Measurements from ENCODE around the gene TNS3.

Gene TNS3

DNA sequence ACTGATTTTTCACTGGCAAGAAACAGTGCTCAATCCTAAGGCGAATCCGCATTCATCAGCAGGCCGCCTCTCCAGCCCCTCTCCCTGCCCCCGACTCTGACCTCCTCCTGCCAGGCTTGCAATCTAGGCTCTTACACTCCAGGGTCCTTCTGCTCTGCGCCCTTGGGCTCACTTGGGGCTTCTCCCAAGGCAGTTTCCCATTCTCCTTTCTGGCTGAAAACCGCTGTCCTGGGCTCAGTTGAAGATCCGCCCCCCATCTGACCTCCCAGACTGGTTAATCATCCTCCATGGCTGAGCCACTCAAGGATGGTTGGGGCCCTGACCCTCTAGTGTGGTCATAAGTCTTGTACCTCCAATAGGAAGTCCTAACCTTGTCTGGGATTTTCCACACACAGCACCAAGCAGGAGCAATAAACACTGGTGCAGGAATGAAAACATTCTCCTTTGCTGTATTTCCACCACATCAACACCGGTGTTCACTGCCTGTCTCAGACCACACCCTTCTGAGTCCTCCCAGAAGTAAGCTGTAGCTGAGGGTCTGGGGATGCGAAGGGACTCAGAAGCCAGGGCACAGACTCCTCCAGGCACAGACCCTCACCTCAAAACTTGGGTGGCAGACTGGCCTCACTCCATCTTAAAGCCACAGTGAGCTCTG, 42.4 kb downstream of the TNS3 start:
- no peak for DNase-seq

DNA sequence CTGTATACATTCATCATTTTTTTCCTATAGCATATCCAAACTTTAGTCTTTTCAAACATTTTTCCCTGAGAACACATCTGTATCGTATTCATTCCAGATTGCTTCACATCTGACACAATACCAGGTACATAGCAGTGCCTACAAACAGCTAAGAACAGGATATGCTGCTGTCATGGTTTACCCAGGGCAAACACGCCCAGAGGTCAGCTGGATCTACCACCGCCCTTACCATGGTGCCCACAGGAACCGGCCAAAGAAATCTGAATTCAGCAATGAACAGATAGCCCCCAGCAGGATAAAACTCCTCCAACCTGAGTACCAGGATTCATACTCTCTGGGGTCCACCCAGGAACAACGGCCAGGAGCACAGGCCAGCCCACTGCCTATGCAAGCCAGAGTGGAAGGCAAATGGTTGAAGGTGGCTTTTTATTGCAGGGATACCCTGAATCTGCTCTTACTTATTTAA, 43.0 kb downstream of the TNS3 start:
- DNase-seq = no peak

DNA sequence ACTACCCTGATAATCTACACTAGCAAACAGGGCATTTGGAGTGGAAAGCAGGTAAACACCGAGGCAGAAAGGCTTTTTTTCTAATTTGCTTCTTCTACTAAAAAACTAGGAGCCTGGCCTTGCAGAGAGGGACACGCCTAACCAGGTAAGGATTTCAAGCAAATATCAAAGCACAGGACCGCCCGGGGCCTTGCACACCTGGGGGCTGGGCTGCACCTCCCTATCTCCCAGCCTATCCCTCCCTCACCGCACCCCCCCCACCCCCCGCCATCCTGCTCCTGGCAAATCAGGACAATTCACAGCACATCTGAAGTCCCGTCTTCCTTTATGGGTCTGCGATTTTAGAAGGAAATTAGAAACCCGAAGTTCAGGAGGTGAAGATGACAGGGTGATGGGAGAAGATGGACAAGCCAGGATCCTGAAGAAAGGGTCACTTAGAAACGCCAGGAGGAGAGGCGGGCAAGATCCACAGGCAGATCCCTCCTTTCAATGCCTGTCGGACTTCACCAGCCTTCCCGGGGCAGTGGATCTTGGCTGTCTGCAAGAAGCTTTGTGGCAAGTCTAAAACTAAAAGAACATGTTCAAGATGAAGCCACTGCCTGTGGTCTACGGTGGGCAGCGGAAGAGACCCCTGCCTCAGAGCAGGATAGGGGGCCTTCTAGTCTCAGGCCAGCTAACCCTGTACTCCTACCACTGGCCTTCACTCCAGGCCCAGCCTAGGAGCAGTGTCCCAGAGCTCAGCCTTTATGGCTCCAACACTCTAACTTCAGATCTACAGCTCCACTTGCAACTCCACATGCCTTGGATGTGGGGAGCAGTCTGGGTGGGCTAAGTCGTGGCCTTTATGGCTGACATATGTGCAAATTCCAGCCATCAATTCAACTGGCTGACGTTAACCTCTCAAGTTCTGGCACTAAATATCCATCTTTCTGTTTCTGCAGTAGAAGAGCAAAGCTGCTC, 43.9 kb downstream of the TNS3 start:
- DNase-seq = no peak

DNA sequence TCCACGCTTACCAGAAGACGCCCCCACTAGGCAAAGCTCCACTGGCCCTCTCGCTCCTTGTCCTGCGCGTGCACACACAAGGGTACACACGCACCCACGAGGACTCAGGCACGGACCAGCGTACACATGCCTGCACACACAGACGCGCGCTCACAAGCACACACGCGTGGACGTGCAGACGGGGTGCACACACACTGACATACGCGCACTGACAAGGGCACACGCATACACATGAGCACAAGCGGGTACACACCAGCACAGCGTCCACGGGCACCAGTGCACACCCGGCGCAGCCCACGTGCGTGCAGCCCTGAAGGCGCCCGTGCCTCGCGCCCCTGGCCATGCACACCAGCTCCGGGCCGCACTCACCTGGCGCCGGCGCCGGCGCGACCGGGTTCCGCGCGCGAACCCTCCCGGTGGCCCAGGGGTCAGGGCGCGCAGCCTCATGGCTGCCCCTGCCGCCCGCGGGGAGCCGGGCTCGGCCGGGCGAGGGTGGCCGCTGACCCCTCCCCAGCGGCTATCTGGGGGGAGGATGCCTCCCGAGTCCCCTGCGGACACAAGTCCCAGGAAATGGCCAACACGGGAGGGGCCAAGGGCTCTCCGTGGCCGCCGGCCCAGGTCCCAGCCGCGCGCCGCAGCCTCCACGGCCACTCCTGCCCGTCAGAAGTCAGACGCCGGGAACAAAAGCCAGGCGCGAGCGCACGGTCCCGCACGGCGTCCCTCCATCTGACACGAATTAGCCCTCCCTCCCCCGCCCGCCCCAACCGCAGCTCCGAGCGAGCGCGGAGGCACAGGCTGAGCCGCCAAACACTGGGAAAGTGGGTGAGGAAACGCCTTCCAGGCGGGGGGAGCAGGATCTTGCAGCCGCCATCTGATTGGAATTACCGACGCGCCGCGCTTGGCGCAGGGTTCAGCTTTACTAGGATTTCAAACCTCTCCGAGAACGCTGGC, 45.0 kb downstream of the TNS3 start:
- no peak for DNase-seq

DNA sequence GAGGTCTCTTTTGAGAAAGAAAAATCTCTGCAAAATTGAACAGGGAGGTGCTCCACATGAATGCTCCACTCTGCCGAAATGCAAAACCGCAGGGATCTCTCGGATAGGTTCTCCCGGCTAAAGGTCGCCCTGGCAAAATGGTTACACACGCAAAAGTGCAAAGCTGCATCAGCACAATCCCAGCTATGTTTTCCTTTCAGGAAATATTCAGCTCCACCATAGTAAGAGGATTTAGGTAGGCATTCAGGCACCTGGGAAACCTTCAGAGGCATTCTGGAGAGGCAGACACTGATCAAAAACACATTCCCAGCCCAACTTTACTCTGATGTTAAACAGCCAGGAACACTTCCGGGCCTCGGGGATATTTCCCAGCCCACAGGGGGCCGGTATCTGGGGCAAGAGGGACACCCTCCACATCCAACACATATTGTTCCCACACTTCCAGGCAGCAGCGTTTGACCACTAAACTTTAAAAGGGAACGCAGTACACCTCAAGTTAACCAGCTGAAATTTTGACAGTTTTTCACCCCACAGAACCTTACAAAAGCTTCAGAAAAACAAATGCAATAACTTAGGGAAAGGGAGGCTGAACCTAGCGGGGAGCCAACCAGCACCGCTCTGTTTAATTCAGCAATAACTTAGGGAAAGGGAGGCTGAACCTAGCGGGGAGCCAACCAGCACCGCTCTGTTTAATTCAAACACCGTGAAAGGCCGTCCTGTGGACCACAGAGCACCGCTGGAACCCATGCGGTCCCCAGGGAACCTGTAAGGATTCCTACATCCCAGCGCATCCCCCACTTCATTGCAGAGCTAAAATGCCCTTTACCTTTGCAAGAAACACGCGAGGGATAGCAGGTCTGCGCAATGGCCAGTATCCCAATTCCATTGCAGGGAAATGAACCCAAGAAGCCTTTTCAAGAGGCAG, 45.9 kb downstream of the TNS3 start:
- no peak for DNase-seq

DNA sequence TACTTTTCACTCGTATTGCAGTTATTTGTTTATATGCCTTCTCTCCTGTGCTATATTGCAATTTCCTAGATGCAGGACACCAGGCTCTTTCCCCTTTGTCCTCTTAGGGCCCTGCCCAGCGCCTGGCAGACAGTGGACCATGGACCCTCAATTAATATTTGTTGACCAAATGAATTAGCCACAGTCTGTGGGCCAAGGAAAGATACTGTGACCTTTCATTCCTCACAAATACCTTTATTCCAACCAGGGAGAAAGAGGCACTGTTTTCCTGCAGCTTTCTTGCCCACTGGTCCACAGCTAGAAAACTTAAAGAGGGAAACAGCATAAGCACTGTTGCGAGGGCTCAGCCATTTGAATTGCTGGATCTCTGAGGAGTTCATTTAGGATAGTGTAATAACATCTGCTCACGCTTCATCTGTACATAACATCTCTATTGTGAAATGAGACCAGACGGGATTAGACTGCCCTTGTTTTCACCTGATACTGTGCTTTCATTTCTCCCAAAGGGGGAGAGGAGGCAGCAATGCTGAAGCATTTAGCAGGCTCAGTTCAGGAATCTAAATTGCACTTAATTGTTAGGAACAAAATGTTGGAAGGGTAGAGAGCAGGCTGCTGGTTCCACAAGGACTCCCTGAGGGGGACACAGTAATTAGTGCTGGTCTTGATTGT, 46.7 kb downstream of the TNS3 start:
- no peak for DNase-seq

DNA sequence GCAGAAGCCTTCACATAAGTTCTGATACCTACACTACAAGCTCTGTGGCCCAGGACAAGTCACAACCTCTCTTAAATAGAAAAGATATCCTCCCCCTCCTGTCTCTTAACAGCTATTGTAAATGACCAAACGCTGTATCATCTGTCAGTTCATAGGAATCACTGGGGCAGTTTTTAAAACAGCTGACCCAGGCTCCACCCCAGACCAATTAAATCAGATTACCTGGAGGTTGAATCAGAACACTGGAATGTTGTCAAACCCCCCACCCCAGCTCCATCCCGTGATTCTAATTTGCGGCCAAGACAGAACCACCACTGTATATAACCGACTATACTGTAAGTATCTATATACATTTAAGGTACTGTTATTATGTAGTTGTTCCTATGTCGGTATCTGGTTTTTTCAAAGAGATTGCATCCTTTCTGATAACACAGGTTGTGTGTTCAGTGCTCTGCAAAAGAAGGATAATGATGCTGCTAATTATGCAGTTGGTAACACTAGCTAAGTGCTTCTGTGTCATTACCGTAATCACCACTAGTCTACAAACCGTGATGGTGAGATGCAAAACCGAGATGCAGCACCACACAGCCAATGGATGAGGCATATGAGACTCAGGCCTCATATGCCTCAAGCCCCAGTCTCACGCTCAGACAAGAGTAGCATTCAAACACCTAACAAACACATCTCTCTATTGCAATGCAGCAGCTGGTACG, 47.4 kb downstream of the TNS3 start:
- no peak for DNase-seq

DNA sequence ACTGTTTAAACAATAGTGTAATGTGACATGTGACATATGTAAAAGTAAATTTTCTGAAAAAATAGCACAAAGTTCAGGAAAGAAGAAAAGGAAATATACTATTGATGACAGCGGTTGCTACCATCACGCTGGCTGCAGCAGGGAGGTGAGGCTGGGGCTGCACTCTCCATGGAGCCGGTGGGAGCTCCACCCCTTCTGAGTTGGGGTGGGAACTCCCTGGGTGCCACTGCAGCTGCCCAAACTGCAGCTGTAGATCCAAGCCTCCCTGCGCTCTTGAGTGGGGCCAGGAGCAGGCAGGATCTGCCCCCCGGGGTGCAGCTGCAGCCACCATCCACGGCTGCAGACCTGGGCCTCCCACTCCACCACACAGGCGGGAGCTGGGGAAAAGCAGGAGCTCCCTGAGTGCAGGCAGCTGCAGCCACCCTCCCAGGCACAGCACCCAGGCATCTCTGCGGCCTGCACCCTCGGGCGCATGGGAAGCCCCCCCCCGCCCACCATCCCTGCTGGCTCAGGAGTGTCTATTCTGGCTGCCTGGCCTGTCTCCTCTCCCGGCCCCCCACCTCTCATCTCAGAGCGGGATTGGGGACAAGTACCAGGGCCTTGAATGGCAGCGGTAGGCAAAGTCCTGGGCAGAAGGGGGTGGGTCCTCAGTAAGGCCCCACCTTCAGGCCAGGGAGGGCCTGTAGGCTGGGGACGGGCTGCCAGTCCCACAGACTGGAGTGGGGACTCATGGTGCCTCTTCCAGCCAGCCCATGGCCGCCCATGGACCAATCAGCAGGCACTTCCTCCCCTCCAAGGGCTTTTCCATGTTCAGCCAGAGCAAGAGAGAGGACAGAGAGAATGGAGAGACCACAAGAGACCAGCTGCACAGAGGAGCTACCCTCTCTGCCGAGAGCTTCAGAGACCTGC, 50.1 kb downstream of the TNS3 start:
- no peak for DNase-seq

DNA sequence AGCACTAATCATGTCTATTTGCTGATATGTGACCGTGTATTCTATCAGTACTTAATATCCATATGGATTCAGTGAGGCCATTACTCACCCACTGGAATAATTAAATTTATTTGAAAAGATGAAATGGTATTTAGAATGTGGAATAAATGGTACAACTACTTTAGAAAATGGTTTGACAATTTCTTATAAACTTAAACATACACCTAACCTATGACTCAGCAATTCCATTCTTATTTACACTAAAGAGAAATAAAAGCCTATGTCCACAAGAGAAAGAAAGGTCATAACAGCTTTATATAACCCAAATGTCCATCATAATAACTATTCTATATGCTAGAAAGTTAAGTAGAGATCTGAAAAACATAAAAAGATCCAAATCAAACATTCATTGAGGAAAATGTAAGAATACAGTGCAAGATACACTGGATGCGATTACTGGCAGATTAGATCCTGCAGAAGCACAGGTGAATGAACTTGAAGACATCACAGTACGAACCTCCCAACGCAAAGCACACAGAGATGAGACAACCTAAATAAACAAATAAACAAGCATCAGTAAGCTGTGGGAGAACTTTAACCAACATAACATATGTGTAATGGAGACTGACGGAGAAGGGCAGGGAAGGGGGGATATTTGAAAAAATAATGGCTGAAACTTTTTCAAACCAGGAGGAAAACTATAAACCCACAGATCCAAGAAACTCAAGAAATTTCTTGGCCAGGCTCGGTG, 51.9 kb downstream of the TNS3 start:
- DNase-seq = no peak

DNA sequence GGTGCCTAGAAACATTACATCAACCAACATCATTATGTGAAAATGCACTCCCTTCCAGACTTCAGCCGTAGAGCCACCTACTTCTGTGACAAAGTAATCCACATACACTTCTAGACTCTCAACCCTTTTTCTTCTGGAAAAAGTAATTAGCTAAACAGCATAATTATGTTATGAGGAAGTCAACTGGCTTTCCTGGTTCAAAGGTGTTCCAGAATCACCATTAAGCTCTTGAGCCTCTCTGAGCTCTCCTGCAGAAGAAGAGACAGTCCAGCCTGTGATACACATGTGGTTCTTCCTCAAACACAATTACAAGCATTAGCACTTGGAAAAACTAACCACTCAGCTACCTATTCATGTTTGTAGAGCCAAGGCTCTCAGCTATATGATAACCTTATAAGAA, 52.5 kb downstream of the TNS3 start:
- no peak for DNase-seq

DNA sequence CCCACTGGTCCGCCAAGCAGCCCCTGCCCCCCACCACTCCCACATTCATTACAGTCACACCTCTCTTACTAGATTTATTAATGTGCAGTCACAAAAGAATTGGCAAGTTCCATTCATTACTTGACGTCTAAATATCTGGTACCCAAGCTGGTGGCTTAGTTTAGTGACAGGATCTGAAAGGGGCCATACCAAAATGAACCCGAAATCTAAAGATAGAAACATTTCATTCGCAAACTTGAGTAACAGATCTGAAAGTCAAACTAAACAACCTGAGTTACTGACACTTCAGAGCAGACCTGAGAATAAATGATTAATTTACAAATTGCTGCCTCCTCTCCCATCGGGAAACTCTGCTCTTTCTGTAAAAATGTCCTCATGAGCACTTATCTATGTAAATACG, 53.4 kb downstream of the TNS3 start:
- DNase-seq = no peak

DNA sequence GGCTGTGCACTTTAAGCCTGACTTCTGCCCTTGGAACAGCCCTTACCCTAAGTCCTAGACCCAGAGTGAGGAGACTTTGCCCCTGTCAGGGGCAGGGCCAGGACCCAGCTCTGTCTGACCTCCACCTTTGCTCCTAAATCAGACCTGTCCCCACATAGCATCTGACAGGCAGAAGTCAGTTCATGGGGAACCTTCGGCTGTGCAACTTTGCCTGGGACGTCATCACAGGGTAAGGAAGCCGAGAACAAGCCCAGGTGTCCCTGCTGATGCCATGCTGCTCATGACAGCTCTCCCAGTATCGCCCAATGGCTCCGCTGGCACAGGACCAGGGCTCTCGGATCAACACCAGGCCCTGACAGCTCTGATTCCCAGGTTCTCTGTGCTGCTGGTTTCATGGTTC, 55.4 kb downstream of the TNS3 start:
- DNase-seq = no peak

DNA sequence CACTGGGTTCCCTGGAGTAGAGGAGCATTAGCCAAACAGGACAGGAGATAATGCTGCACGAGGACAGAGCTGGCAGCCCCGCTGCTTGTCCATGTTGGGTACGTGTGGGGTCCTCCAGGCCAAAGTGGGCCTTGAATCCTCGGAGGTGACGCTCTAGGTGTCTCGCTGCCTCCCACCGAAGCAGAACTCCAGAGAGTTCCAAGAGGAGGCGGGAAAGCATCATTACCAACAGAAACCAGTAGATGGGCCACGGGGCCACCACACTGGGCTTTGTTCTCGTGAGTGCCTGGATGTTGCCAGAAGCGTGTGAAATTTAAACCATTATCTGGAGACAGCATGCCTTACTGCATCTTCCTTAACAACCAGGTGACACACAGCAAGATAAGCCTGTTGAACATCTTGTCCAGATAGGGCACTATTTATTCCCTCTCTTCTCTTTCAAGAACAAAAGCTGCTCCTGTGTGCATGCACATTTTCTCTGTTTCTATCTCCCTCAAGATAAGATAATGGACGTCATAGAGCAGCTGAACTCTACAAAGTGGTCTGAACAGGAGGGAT, 56.8 kb downstream of the TNS3 start:
- no peak for DNase-seq

DNA sequence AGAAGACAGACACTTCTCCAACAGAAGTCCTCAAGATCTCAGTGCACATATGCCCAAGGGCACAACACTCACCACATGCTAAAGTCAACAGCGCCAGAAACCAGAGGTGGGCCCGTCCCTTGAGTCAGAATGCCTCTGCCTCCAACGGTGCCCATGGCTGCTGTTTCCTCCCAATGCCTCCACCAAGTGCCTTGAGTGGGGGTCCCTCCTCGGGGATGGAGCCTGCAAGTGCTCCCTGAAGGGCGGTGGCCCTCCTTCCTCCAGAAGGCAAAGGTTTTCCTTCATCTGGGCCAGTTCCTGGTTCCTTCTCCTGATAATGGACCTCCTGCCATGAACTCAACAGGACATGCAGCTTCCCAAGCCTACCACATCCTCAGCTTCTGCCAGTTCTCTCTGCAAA, 58.5 kb downstream of the TNS3 start:
- no peak for DNase-seq

DNA sequence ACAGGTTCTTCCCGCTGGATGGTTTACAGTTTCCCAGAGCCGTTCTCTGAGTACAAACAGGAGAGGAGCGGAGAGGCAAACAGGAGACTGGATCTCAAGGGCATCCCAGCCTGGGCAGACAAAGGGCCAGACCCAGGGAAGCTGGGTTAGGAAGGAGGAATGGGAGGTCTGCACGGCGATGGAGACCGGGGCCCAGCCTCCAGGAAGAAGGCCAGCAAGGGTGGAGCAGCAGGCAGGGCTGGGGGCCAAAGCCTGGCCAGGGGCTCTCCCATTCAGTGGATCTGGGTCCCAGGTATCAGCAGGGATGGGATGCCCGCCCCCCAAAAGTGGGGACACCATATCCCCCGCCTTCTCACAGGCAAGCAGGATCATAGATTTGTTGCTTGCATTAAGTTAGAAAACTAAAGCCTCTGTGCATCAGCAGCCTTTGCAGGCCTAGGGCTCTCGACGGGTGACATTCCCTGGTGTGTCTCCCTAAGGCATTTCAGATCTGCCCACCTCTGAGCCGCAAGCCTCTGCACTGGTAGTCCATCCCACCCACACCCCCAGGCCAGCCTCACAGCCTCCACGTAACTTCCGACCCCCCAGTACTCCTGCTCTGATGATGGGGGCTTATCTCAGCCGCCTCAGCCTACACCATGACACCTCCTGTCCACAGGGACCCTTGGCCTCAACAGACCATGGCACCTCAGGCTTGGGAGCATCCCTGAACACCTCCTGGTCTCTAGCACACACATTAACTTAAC, 59.9 kb downstream of the TNS3 start:
- DNase-seq = no peak

DNA sequence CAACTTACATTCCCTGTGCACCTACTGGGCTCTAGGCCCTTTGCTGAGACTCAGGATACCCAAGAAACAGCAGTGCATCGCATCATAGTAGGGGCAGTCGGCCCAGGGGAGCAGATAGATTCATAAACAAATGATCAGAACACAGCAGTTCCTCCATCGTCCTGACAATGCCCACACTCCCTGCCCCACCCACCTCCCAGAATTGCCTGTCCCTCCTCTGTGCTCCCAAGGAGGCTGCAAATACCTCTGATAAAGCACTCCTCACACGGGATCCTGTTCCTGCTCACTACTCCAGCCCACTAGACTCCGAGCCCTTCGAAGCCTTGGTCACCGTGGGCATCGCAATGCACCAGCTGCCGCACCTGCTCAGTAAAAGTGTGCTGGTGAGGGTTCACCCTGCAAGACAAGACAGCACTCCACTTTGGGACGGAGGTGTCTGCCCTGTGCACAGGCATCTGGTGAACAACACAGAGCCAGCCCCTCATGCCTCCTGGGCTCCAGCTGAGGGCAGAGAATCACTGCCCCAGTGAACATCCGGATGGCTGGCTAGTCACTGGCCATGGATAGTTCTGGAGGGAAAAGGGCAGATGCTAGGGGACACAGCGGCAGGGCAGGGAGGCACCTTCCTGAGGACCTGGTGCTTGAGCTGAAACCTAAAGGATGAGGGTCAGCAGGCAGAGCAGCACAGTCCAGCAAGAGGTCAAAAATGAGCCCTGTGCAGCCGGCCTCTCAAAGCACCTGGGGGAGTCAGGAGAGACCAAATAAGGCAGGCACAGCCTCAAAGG, 60.7 kb downstream of the TNS3 start:
- no peak for DNase-seq

DNA sequence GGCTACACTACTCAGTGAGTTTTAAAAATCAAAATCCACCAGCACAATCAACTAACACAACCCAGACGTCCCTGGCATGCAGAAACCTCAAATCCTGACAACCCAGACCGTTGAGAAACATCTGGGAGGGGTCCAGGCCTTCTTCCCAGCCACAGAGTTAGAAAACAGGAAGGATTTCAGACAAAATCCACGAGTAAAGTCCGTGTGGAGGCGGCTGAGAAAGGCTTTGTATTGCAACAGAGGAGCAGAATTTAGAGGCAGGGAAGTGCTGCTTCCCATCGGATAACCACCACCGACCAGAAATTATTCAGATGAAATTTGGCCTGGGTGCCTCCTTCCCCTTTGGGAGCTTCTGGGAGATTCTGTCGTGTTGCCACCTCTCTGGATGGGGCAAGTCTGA, 61.5 kb downstream of the TNS3 start:
- DNase-seq = no peak

Measured in stimulated activated CD4-positive, alpha-beta T cell treated with anti-CD3 and anti-CD28 coated beads, Interleukin-1b, Interleukin-23, amount 100 ng/mL, for 48 hours (primary cell).